ENCODE data around the gene CDKN1A.

The CDKN1A gene

DNA sequence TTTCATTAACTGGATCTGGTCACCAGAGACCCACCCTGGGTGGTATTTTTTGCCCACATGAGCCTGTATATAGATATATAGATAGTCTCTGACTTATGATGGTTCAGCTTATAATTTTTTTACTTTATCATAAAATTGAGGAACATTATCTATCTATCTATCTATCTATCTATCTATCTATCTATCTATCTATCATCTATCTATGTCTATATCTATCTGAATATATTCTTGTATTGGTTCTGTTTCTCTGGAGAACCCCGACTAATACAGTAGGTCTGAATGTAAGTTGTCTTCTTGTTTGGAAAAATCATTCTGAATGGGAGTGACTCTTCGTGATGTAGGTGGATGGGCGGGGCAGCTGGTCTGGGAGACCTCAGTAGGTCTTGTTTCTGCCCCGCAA is 13.3 kb upstream of the CDKN1A start:
- Histone ChIP-seq H3K36me3 (ENCODE audit: control insufficient read depth in 2 of 2, insufficient read depth in 1 of 2, low read length in 2 of 2) (no peaks in the 10 kb centered on the region), H3K27ac (ENCODE audit: extremely low read depth, low read depth, low read length) (no peak overlapping the region), H3K4me3 (ENCODE audit: low read depth, low read length) (no peak overlapping the region), H3K9me3 (ENCODE audit: control insufficient read depth, insufficient read depth, low read depth, low read length) (no peaks in the 10 kb centered on the region), H3K4me1 (ENCODE audit: control insufficient read depth, insufficient read depth, low read length) (peaks cover 15% of the 10 kb centered on the region)
- TF ChIP-seq ZNF660 (tag by site-specific recombination; IDR thresholded peaks at IDR 0.05) = no peak
- no peak for TF ChIP-seq ZNF354C (tag by site-specific recombination; IDR thresholded peaks at IDR 0.05; ENCODE audit: borderline replicate concordance, low read depth)
- no peak for TF ChIP-seq ZNF585B (tag by site-specific recombination; IDR thresholded peaks at IDR 0.05)
- 0 out of 2 replicates have a peak, but pooled peaks have one; percentile 8 for TF ChIP-seq ZBTB20 (tag by site-specific recombination; IDR thresholded peaks at IDR 0.05)
- ChIA-PET CTCF (interaction anchor here (0.5 to 2.6 kb wide), 5 partner anchors 14 to 169 kb away, joined by 3 to 9 read pairs (median 4); partner anchors contain the start of gene CDKN1A), POLR2A (interaction anchor here (8.8 kb wide), 1 partner anchor 13 kb away, joined by 143 read pairs; the partner anchor contains the start of gene CDKN1A)

DNA sequence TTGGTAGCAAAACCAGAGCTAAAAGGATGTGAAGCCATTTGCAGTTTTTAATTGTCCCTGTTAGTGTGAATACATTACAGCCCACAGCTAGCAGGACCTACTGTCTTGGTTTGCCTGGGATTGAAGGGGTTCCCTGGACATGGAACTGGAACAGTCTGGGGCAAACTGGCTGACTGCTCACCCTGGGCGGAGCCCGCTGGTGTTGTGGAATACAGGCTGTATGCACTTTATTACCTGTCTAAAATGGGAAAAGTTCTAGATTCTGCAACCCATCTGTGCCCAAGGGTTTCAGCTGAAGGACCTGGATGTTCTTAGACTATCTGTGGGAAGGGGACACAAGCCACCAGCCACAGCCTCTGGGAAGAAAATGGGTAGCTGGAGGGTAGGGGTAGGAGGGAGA is 12.2 kb upstream of the CDKN1A start:
- peak overlapping the region; percentile 80 for H3K27ac ChIP-seq (ENCODE audit: extremely low read depth, low read depth, low read length)

GRCh38 chr6:36666826-36667591 is 11.5 kb upstream of the CDKN1A start:
- POLR2A ChIA-PET = interaction anchor here (0.6 to 8.8 kb wide), 7 partner anchors 11 to 240 kb away, joined by 3 to 143 read pairs (median 4); partner anchors contain the start of gene CDKN1A
- H3K9me3 ChIP-seq (ENCODE audit: control insufficient read depth, insufficient read depth, low read depth, low read length) = no peaks in the 10 kb centered on the region
- peak overlapping the region; percentile 80 for H3K27ac ChIP-seq (ENCODE audit: extremely low read depth, low read depth, low read length)
- CTCF ChIA-PET = interaction anchor here (0.6 to 2.6 kb wide), 16 partner anchors 10 to 351 kb away, joined by 3 to 13 read pairs (median 6); partner anchors contain the start of gene CDKN1A
- H3K4me1 ChIP-seq (ENCODE audit: control insufficient read depth, insufficient read depth, low read length) = peaks cover 15% of the 10 kb centered on the region
- H3K4me3 ChIP-seq (ENCODE audit: low read depth, low read length) = no peak overlapping the region
- H3K36me3 ChIP-seq (ENCODE audit: control insufficient read depth in 2 of 2, insufficient read depth in 1 of 2, low read length in 2 of 2) = no peaks in the 10 kb centered on the region
- peak; percentile 53; the same call in 1 of the 2 replicates for TF ChIP-seq INSM2 (tag by site-specific recombination; IDR thresholded peaks at IDR 0.05)
- TF ChIP-seq ZNF184 (tag by site-specific recombination; IDR thresholded peaks at IDR 0.05) = peak; percentile 15; the same call in 1 of the 2 replicates
- no peak for TF ChIP-seq ZNF19 (tag by site-specific recombination; IDR thresholded peaks at IDR 0.05; ENCODE audit: low read depth)
- TF ChIP-seq ZSCAN23 (tag by site-specific recombination; IDR thresholded peaks at IDR 0.05) = no peak
- peak; percentile 26 for TF ChIP-seq ZBTB26 (tag by site-specific recombination; optimal IDR thresholded peaks at IDR 0.05)
- TF ChIP-seq GLIS1 (tag by site-specific recombination; IDR thresholded peaks at IDR 0.05) = peak; percentile 89
- TF ChIP-seq, protein P1, sequence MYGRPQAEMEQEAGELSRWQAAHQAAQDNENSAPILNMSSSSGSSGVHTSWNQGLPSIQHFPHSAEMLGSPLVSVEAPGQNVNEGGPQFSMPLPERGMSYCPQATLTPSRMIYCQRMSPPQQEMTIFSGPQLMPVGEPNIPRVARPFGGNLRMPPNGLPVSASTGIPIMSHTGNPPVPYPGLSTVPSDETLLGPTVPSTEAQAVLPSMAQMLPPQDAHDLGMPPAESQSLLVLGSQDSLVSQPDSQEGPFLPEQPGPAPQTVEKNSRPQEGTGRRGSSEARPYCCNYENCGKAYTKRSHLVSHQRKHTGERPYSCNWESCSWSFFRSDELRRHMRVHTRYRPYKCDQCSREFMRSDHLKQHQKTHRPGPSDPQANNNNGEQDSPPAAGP (tag by site-specific recombination; IDR thresholded peaks at IDR 0.05) = peak; percentile 59; the same call in 1 of the 2 replicates
- no peak for TF ChIP-seq ZNF521 (tag by site-specific recombination; IDR thresholded peaks at IDR 0.05)
- peak; percentile 74 for TF ChIP-seq OSR2 (tag by site-specific recombination; IDR thresholded peaks at IDR 0.05)
- TF ChIP-seq ZNF785 (tag by site-specific recombination; IDR thresholded peaks at IDR 0.05) = no peak
- TF ChIP-seq ZBTB7A (tag by site-specific recombination; IDR thresholded peaks at IDR 0.05; ENCODE audit: low read depth) = no peak
- TF ChIP-seq ZNF174 (tag by site-specific recombination; IDR thresholded peaks at IDR 0.05) = no peak
- TF ChIP-seq MYNN (tag by site-specific recombination; IDR thresholded peaks at IDR 0.05; ENCODE audit: borderline replicate concordance) = no peak
- peak; percentile 93 for TF ChIP-seq ZNF423 (tag by site-specific recombination; IDR thresholded peaks at IDR 0.05)
- peak; percentile 82; the same call in 1 of the 2 replicates for TF ChIP-seq HOXD13 (CRISPR knock-in tag; IDR thresholded peaks at IDR 0.05; ENCODE audit: borderline replicate concordance)
- TF ChIP-seq ZNF266 (tag by site-specific recombination; IDR thresholded peaks at IDR 0.05; ENCODE audit: low read depth) = no peak
- TF ChIP-seq, protein P2, sequence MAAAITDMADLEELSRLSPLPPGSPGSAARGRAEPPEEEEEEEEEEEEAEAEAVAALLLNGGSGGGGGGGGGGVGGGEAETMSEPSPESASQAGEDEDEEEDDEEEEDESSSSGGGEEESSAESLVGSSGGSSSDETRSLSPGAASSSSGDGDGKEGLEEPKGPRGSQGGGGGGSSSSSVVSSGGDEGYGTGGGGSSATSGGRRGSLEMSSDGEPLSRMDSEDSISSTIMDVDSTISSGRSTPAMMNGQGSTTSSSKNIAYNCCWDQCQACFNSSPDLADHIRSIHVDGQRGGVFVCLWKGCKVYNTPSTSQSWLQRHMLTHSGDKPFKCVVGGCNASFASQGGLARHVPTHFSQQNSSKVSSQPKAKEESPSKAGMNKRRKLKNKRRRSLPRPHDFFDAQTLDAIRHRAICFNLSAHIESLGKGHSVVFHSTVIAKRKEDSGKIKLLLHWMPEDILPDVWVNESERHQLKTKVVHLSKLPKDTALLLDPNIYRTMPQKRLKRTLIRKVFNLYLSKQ (tag by site-specific recombination; IDR thresholded peaks at IDR 0.05; ENCODE audit: borderline replicate concordance) = no peak
- TF ChIP-seq ZNF600 (tag by site-specific recombination; IDR thresholded peaks at IDR 0.05) = 0 out of 2 replicates have a peak, but pooled peaks have one; percentile 26

More for the DNA sequence above, 12.2 kb upstream of the CDKN1A start:
- H3K4me1 ChIP-seq (ENCODE audit: control insufficient read depth, insufficient read depth, low read length) = peaks cover 15% of the 10 kb centered on the region
- CTCF ChIA-PET = interaction anchor here (0.6 to 2.6 kb wide), 11 partner anchors 10 to 93 kb away, joined by 3 to 13 read pairs (median 6); partner anchors contain the start of gene CDKN1A
- POLR2A ChIA-PET = interaction anchor here (0.7 to 8.8 kb wide), 4 partner anchors 12 to 71 kb away, joined by 3 to 143 read pairs (median 4); partner anchors contain the start of gene CDKN1A
- H3K9me3 ChIP-seq (ENCODE audit: control insufficient read depth, insufficient read depth, low read depth, low read length) = no peaks in the 10 kb centered on the region
- no peak overlapping the region for H3K4me3 ChIP-seq (ENCODE audit: low read depth, low read length)
- TF ChIP-seq ZNF600 (tag by site-specific recombination; IDR thresholded peaks at IDR 0.05) (peak; percentile 44), YY1 (tag by site-specific recombination; IDR thresholded peaks at IDR 0.05) (no peak), ZBTB1 (tag by site-specific recombination; IDR thresholded peaks at IDR 0.05) (no peak), ZBTB20 (tag by site-specific recombination; IDR thresholded peaks at IDR 0.05) (peak; percentile 24; the same call in 1 of the 2 replicates)
- H3K36me3 ChIP-seq (ENCODE audit: control insufficient read depth in 2 of 2, insufficient read depth in 1 of 2, low read length in 2 of 2) = no peaks in the 10 kb centered on the region
